BLaER1 treated with 17β-estradiol and CSF1 and Interleukin-3, amounts not matched to agents 10 nM and 100 nM (cell line): ENCODE measurements around the gene OR6S1.

Source experiments
- H3K27ac ChIP-seq, 11 experiments: shearing (Covaris generic); formaldehyde crosslinking; 2 replicates each; pipeline ENCODE4 v1.8.1; 2022
- H3K27me3 ChIP-seq, 11 experiments: shearing (Covaris generic); formaldehyde crosslinking; 2 replicates each; pipeline ENCODE4 v1.8.1; 2022
- H3K36me3 ChIP-seq, 11 experiments: shearing (Covaris generic); formaldehyde crosslinking; 2 replicates each; pipeline ENCODE4 v1.8.1; 2022
- H3K4me1 ChIP-seq, 10 experiments: shearing (Covaris generic); formaldehyde crosslinking; 2 replicates each; pipeline ENCODE4 v1.8.1; 2022
- H3K4me2 ChIP-seq, 11 experiments: shearing (Covaris generic); formaldehyde crosslinking; 2 replicates each; pipeline ENCODE4 v1.8.1; 2022
- H3K4me3 ChIP-seq, 10 experiments: shearing (Covaris generic); formaldehyde crosslinking; 2 replicates each; pipeline ENCODE4 v1.8.1; 2022
- H3K9ac ChIP-seq, 11 experiments: shearing (Covaris generic); formaldehyde crosslinking; 2 replicates each; pipeline ENCODE4 v1.8.1; 2022
- H3K9me3 ChIP-seq, 11 experiments: shearing (Covaris generic); formaldehyde crosslinking; replicated peaks in 1 of 11; 2 replicates each; pipeline ENCODE4 v1.8.1; 2022
- H4K20me1 ChIP-seq, 11 experiments: shearing (Covaris generic); formaldehyde crosslinking; 2 replicates each; pipeline ENCODE4 v1.8.1; 2022
- Cebpa-rat ChIP-seq, 11 experiments: shearing (Covaris generic); IDR thresholded peaks; 2 replicates each; pipeline ENCODE4 v1.8.1; 2022

OR6S1 gene

DNA sequence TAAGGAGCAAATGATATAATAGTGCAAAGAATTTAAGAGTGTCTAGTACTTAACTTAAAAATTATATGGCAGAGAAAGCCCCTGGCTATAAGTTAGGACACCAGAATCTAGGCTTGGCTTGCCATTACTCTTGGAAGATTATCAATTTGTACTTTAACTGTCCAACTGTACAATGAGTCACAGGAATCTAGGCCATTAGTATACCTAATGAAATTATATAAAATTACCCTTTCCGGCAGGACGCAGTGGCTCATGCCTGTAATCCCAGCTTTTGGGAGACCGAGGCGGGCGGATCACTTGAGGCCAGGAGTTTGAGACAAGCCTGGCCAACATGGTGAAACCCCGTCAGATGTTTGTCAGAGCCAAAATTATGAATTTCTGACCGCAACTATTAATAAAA is 691 bp upstream of the OR6S1 start:
- no peak overlapping the region for H3K27ac ChIP-seq
- no peak overlapping the region for H3K4me3 ChIP-seq
- TF ChIP-seq Cebpa-rat (IDR thresholded peaks at IDR 0.05), result no peak
- H3K4me2 ChIP-seq, result no peak overlapping the region
- no peaks in the 10 kb centered on the region for H4K20me1 ChIP-seq
- H3K36me3 ChIP-seq, result no peaks in the 10 kb centered on the region
- H3K9ac ChIP-seq, result no peak overlapping the region
- H3K9me3 ChIP-seq, result no peaks in the 10 kb centered on the region
- H3K27me3 ChIP-seq, result no peaks in the 10 kb centered on the region
- H3K4me1 ChIP-seq, result 0 out of 20 replicates have a peak, but pooled peaks cover 0 to 5% (median 0%) of the 10 kb centered on the region in 10 experiments

DNA sequence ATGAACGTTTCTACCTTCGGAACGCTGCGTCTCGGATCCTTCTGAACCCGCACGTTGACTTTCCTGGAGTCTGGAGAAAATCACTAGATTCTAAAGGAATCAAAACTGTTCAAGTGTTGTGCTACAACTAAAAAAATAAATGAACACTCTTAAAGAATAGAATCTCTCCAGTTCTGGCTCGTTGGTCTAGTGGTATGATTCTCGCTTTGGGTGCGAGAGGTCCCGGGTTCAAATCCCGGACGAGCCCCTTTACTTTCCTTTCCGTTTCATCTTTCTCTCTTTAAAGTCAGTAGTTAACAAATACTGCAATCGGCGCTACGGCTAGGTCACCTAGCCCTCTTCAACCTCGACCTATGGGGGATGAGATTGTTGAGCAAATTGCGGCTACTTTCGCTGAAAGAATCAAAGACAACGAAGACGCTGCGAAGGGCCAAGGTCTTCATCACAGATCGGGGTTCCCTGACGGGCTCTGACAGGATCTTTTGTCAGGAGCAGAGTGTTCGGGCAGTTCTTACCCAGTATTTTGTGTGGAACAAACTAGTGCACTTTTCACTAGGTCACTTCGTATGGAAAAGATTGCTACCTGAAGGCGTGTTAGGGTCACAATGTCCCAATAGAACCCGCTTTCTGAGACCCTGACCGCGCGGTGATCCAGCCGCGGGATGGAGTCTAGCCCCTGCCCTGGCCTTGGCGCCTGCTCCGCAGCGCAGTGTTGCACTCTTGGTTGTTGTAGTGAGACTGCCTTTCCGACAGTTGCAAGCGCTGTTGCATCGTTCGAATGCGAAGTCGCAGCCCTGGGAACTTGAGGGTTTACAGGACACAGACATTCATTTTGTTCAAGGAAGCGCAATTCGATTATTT is 8.4 kb downstream of the OR6S1 start:
- Histone ChIP-seq H3K4me2 (peak overlapping the region; percentile 70 to 92 (median 85)), H4K20me1 (peaks cover 0 to 7% (median 0%) of the 10 kb centered on the region in 11 experiments; a peak in 2 of 22 replicates), H3K36me3 (no peaks in the 10 kb centered on the region), H3K27ac (no peak overlapping the region), H3K9ac (no peak overlapping the region), H3K4me1 (peaks cover 11 to 25% (median 21%) of the 10 kb centered on the region in 10 experiments), H3K27me3 (peaks cover 54 to 68% (median 63%) of the 10 kb centered on the region in 11 experiments), H3K4me3 (peak overlapping the region; percentile 28 to 65 (median 52); a peak in 16 of 20 replicates), H3K9me3 (peaks cover 18 to 33% (median 27%) of the 10 kb centered on the region in 11 experiments)
- no peak for TF ChIP-seq Cebpa-rat (IDR thresholded peaks at IDR 0.05)

GRCh38 chr14:20632448-20632830 is 9.1 kb downstream of the OR6S1 start:
- no peak overlapping the region for H3K27ac ChIP-seq
- H3K27me3 ChIP-seq, result peaks cover 60 to 74% (median 69%) of the 10 kb centered on the region in 11 experiments

DNA sequence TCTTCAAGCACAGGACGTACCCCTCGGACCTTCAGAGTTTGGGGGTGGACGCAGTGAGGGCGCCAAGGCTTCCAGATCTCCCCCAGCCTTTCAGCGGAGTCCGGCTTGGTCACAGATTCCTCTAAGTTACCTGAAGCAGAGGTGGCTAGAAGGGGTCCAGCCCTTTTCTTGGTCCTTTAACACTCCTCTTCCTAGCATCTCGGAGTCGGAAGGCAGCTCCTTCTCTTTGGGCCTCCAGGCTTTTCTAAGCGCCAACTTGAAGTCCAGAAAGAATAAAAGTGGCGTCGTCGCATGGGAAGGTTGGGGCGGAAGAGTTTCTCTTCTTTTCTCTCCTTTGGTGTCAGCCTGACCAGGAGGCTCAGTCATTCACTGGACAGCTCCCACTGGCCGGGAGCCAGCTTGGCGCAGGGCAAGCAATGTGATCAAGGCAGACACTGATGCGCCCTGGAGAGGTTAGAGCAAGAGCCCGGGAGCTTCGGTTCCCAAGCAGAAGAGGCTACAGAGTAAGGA is 9.6 kb downstream of the OR6S1 start:
- H3K9ac ChIP-seq, result peak overlapping the region in 3 of 11 experiments; percentile 12 to 50 (median 35); a peak in 5 of 22 replicates
- H4K20me1 ChIP-seq, result peaks cover 0 to 7% (median 0%) of the 10 kb centered on the region in 11 experiments; a peak in 2 of 22 replicates
- H3K4me2 ChIP-seq, result peak overlapping the region; percentile 70 to 92 (median 85)
- H3K4me3 ChIP-seq, result peak overlapping the region; percentile 28 to 65 (median 52); a peak in 19 of 20 replicates
- H3K27ac ChIP-seq, result no peak overlapping the region
- H3K4me1 ChIP-seq, result peaks cover 11 to 25% (median 21%) of the 10 kb centered on the region in 10 experiments
- peaks cover 18 to 35% (median 27%) of the 10 kb centered on the region in 11 experiments for H3K9me3 ChIP-seq
- no peaks in the 10 kb centered on the region for H3K36me3 ChIP-seq
- peaks cover 64 to 79% (median 73%) of the 10 kb centered on the region in 11 experiments for H3K27me3 ChIP-seq
- TF ChIP-seq Cebpa-rat (IDR thresholded peaks at IDR 0.05), result no peak

More at GRCh38 chr14:20632448-20632830, 9.1 kb downstream of the OR6S1 start:
- H3K9me3 ChIP-seq, result peaks cover 18 to 33% (median 27%) of the 10 kb centered on the region in 11 experiments
- peaks cover 11 to 25% (median 21%) of the 10 kb centered on the region in 10 experiments for H3K4me1 ChIP-seq
- peaks cover 0 to 7% (median 0%) of the 10 kb centered on the region in 11 experiments; a peak in 2 of 22 replicates for H4K20me1 ChIP-seq
- TF ChIP-seq Cebpa-rat (IDR thresholded peaks at IDR 0.05), result no peak
- peak overlapping the region; percentile 70 to 92 (median 85) for H3K4me2 ChIP-seq
- H3K4me3 ChIP-seq, result peak overlapping the region; percentile 28 to 65 (median 52); a peak in 18 of 20 replicates
- no peaks in the 10 kb centered on the region for H3K36me3 ChIP-seq
- H3K9ac ChIP-seq, result no peak overlapping the region

GRCh38 chr14:20631023-20631879 is 10.2 kb downstream of the OR6S1 start:
- H3K4me2 ChIP-seq, result peak overlapping the region; percentile 70 to 92 (median 85)
- H4K20me1 ChIP-seq, result peaks cover 0 to 7% (median 0%) of the 10 kb centered on the region in 11 experiments; a peak in 2 of 22 replicates
- H3K9me3 ChIP-seq, result peaks cover 18 to 42% (median 31%) of the 10 kb centered on the region in 11 experiments
- TF ChIP-seq Cebpa-rat (IDR thresholded peaks at IDR 0.05), result no peak
- H3K27ac ChIP-seq, result no peak overlapping the region
- peaks cover 11 to 25% (median 21%) of the 10 kb centered on the region in 10 experiments for H3K4me1 ChIP-seq
- peak overlapping the region; percentile 28 to 65 (median 52); a peak in 19 of 20 replicates for H3K4me3 ChIP-seq
- peaks cover 71 to 86% (median 80%) of the 10 kb centered on the region in 11 experiments for H3K27me3 ChIP-seq
- H3K36me3 ChIP-seq, result no peaks in the 10 kb centered on the region
- peak overlapping the region in 4 of 11 experiments; percentile 12 to 50 (median 36); a peak in 6 of 22 replicates for H3K9ac ChIP-seq

- Histone ChIP-seq H3K36me3 (no peaks in the 10 kb centered on the region), H3K27me3 (peaks cover 79 to 93% (median 87%) of the 10 kb centered on the region in 11 experiments), H4K20me1 (peaks cover 0 to 7% (median 0%) of the 10 kb centered on the region in 11 experiments; a peak in 2 of 22 replicates), H3K9me3 (peaks cover 18 to 49% (median 39%) of the 10 kb centered on the region in 11 experiments), H3K4me2 (peak overlapping the region; percentile 70 to 92 (median 85)), H3K9ac (peak overlapping the region in 3 of 11 experiments; percentile 6 to 38 (median 14); a peak in 2 of 22 replicates), H3K4me1 (peaks cover 11 to 25% (median 22%) of the 10 kb centered on the region in 10 experiments), H3K4me3 (peak overlapping the region; percentile 28 to 65 (median 52); a peak in 18 of 20 replicates), H3K27ac (no peak overlapping the region)
- no peak for TF ChIP-seq Cebpa-rat (IDR thresholded peaks at IDR 0.05)
Observed at GRCh38 chr14:20630340-20631022, 11.0 kb downstream of the OR6S1 start.

DNA sequence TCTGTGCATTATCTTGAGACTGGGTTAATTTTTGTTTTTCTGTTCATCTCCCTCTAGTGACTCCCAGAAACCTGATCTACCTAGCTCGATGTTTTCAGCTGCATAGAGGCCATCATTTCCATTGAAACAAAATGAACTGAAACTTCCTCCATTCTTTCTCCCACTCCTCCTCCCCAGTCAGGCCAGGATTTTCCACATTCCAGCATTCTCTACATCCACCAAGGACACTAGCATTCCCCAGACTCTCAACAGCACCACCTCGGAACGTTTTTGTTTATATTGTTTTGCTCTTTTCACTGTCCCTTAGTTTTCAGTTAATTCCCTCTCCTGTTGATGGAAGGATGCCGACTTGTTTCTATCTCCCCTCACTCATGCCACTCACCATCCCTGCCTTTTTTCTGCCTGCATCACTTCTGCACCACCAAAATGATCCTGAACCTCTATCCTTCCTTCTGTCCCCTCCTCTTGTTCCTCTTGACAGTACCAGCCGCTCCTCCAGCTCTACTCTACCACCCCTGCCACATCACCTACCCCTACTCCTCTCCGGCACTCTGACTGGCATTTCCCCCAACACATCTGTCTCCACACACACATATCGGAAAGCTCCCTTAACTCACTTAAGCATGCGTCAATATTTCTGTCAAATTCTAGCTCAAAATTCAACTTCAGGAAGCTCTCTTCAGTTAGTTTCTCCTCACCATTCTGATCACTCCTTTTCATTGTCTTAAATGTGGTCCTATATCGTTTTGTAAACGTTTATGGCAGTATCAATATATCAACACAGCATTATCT is 13.2 kb downstream of the OR6S1 start:
- Histone ChIP-seq H3K4me2 (no peak overlapping the region), H3K9me3 (peaks cover 3 to 37% (median 26%) of the 10 kb centered on the region in 11 experiments), H3K36me3 (no peaks in the 10 kb centered on the region), H3K27me3 (peaks cover 81 to 100% (median 99%) of the 10 kb centered on the region in 11 experiments), H4K20me1 (peaks cover 0 to 7% (median 0%) of the 10 kb centered on the region in 11 experiments; a peak in 2 of 22 replicates), H3K4me1 (peaks cover 32 to 47% (median 43%) of the 10 kb centered on the region in 10 experiments), H3K27ac (no peak overlapping the region), H3K9ac (no peak overlapping the region), H3K4me3 (no peak overlapping the region)
- TF ChIP-seq Cebpa-rat (IDR thresholded peaks at IDR 0.05), result no peak
